HCT116 (cell line): ENCODE results near the gene C4orf17. TPM values are rescaled to one million over a fixed set of nuclear protein-coding genes. Genes with fewer than 3 reads are reported as not detected.

ENCODE experiments used
- ATAC-seq: fragments of 200-7000 bp; cut with Tn5 transposase; 2 replicates; pipeline ENCODE4 v1.9.1; 2020; ENCODE audit warnings: mild to moderate bottlenecking, moderate library complexity
- BruUV-seq: library from RNA; stranded (reverse); fragments of 400-500 nt; replicated peaks from 2 replicates; lab custom pipeline; 2021; lab: Mats Ljungman, UMichigan
- CTCF ChIA-PET: fragments of 300-600 bp; sonication (Branson Sonifier 250); formaldehyde crosslinking; loops from one replicate; lab custom pipeline; 2021; ENCODE audit warnings: antibody characterized with exemption; lab: Charles Lee
- POLR2A ChIA-PET: fragments of 300-600, 350-600 bp; sonication (Branson Sonifier 250); formaldehyde crosslinking; loops from one replicate; lab custom pipeline; 2021; ENCODE audit warnings: antibody characterized with exemption; lab: Charles Lee
- RAD21 ChIA-PET, 2 experiments: fragments of 300-600 bp; sonication (Branson Sonifier 250); formaldehyde crosslinking; loops; one replicate each; lab custom pipeline; 2023; ENCODE audit warnings: low total read pairs in 2 of 2; ENCODE audit not compliant: uncharacterized antibody in 2 of 2, unreplicated experiment in 2 of 2, low non-redundant PET in 1 of 2; lab: Charles Lee
- DNase-seq: peaks from one replicate; pipeline ENCODE4 v3.0.0-alpha.2; 2010; ENCODE audit warnings: low read depth, low spot score
- H2AFZ ChIP-seq: fragments of 200-600 bp; shearing (Covaris generic), sonication (generic); 2 replicates; pipeline ENCODE4 v1.6.1; 2017; ENCODE audit warnings: low read depth, mixed run types, mixed read lengths, antibody characterized with exemption, low read length; ENCODE audit not compliant: poor library complexity, severe bottlenecking
- H3K27ac ChIP-seq: 2 replicates; pipeline ENCODE4 v1.5.1; 2012; ENCODE audit warnings: low read depth, low read length
- H3K27me3 ChIP-seq: fragments of 200-600 bp; sonication (generic); 2 replicates; pipeline ENCODE4 v1.6.1; 2016; ENCODE audit warnings: mixed run types, low read length, mixed read lengths; ENCODE audit not compliant: insufficient read depth
- H3K36me3 ChIP-seq, 2 experiments: fragments of 200-500 bp in 1 of 2; fragments of 200-600 bp in 1 of 2; sonication (Bioruptor generic) in 1 of 2; sonication (generic) in 1 of 2; 2 replicates each; pipeline versions ENCODE4 v1.5.1 to v1.6.1; 2014 to 2016; ENCODE audit warnings: low read length in 2 of 2, inconsistent platforms in 1 of 2, mixed read lengths in 1 of 2, mixed run types in 1 of 2; ENCODE audit not compliant: insufficient read depth in 2 of 2, control insufficient read depth in 1 of 2
- H3K4me1 ChIP-seq, 2 experiments: fragments of 200-600 bp in 1 of 2; sonication (generic) in 1 of 2; 2 replicates each; pipeline versions ENCODE4 v1.5.1 to v1.6.1; 2012 to 2017; ENCODE audit warnings: low read length in 2 of 2, inconsistent platforms in 1 of 2, mild to moderate bottlenecking in 1 of 2, mixed read lengths in 1 of 2, mixed run types in 1 of 2, moderate library complexity in 1 of 2; ENCODE audit not compliant: insufficient read depth in 2 of 2, control insufficient read depth in 1 of 2
- H3K4me2 ChIP-seq: fragments of 200-600 bp; sonication (generic); 2 replicates; pipeline ENCODE4 v1.6.1; 2017; ENCODE audit warnings: mixed run types, low read length, mixed read lengths
- H3K4me3 ChIP-seq, 2 experiments: fragments of 200-600 bp in 1 of 2; sonication (generic) in 1 of 2; replicated peaks in 1 of 2; 2 replicates each; pipeline ENCODE4 v1.5.1; 2011 to 2016; ENCODE audit warnings: low read length in 2 of 2, control low read depth in 1 of 2, low read depth in 1 of 2, mild to moderate bottlenecking in 1 of 2, mixed read lengths in 1 of 2, mixed run types in 1 of 2
- H3K79me2 ChIP-seq: fragments of 200-600 bp; sonication (generic); 2 replicates; pipeline ENCODE4 v1.6.1; 2017; ENCODE audit warnings: mild to moderate bottlenecking, mixed run types, low read length, moderate library complexity, mixed read lengths; ENCODE audit not compliant: insufficient read depth
- H3K9ac ChIP-seq: fragments of 200-600 bp; sonication (generic); 2 replicates; pipeline ENCODE4 v1.6.1; 2016; ENCODE audit warnings: low read length, mixed read lengths
- H3K9me2 ChIP-seq: fragments of 200-600 bp; sonication (generic), shearing (Covaris generic); 2 replicates; pipeline ENCODE4 v1.6.1; 2017; ENCODE audit warnings: mixed run types, mild to moderate bottlenecking, moderate library complexity; ENCODE audit not compliant: insufficient read depth
- H3K9me3 ChIP-seq, 2 experiments: fragments of 200-500 bp in 1 of 2; fragments of 200-600 bp in 1 of 2; sonication (Bioruptor generic) in 1 of 2; sonication (generic) in 1 of 2; 2 replicates each; pipeline ENCODE4 v1.6.1; 2014 to 2017; ENCODE audit warnings: low read length in 2 of 2, mixed read lengths in 2 of 2, inconsistent platforms in 1 of 2, low read depth in 1 of 2, mild to moderate bottlenecking in 1 of 2, mixed run types in 1 of 2, moderate library complexity in 1 of 2; ENCODE audit not compliant: control insufficient read depth in 1 of 2, insufficient read depth in 1 of 2
- H4K20me1 ChIP-seq: fragments of 200-600 bp; sonication (generic), shearing (Covaris generic); 2 replicates; pipeline ENCODE4 v1.6.1; 2017; ENCODE audit warnings: mixed run types, mild to moderate bottlenecking, moderate library complexity; ENCODE audit not compliant: insufficient read depth
- ATF3 ChIP-seq: IDR thresholded peaks from 2 replicates; pipeline ENCODE4 v1.6.1; 2012
- CEBPB ChIP-seq: IDR thresholded peaks from 2 replicates; pipeline ENCODE4 v1.6.1; 2012; ENCODE audit warnings: low read depth
- JUND ChIP-seq: IDR thresholded peaks from 2 replicates; pipeline ENCODE4 v1.6.1; 2012
- MAX ChIP-seq: IDR thresholded peaks from 2 replicates; pipeline ENCODE4 v1.6.1; 2012
- POLR2AphosphoS5 ChIP-seq: IDR thresholded peaks from 2 replicates; pipeline ENCODE4 v1.6.1; 2011; ENCODE audit warnings: mild to moderate bottlenecking, low read depth, low read length, moderate library complexity
- REST ChIP-seq: IDR thresholded peaks from 2 replicates; pipeline ENCODE4 v1.6.1; 2012; ENCODE audit warnings: low read depth
- SIN3A ChIP-seq: IDR thresholded peaks from 2 replicates; pipeline ENCODE4 v1.6.1; 2012; ENCODE audit warnings: low read depth
- SP1 ChIP-seq: IDR thresholded peaks from 2 replicates; pipeline ENCODE4 v1.6.1; 2012; ENCODE audit warnings: low read depth
- ZNF274 ChIP-seq: fragments of 200-500 bp; sonication (Bioruptor generic); IDR thresholded peaks from 2 replicates; pipeline ENCODE4 v1.6.1; 2014; ENCODE audit warnings: mild to moderate bottlenecking, low read depth, low read length, inconsistent platforms
- intact Hi-C: fragments of 100-400 bp; cut with micrococcal nuclease; formaldehyde crosslinking; loops from 2 replicates; pipeline ENCODE4 v1.10.0; 2022
- total RNA-seq: library from RNA; stranded (reverse); gene quantifications from one replicate; pipeline ENCODE4 v1.2.1, GENCODE V29; 2021; ENCODE audit not compliant: unreplicated experiment

C4orf17 gene
- total RNA-seq, 1 experiment from 2014 or later: not detected

GRCh38 chr4:99473131-99473530 lies 37.7 kb upstream of the C4orf17 start:
- BruUV-seq: no TSS peak
- ChIA-PET CTCF (no interaction called here), RAD21 (no interaction called here), POLR2A (no interaction called here)
- TF ChIP-seq CEBPB: no peak
- TF ChIP-seq POLR2AphosphoS5: no peak
- TF ChIP-seq JUND: no peak
- no peak for TF ChIP-seq MAX
- no peak for TF ChIP-seq ZNF274
- no peak for TF ChIP-seq SIN3A
- no peak for TF ChIP-seq SP1
- no peak for TF ChIP-seq REST
- TF ChIP-seq ATF3: no peak
- Histone ChIP-seq H4K20me1 (no peaks in the 10 kb centered on the region), H3K79me2 (no peaks in the 10 kb centered on the region), H3K9ac (no peak overlapping the region), H3K4me1 (no peaks in the 10 kb centered on the region), H3K36me3 (no peaks in the 10 kb centered on the region), H3K4me3 (no peak overlapping the region), H3K4me2 (no peak overlapping the region), H2AFZ (no peak overlapping the region), H3K9me2 (no peaks in the 10 kb centered on the region), H3K9me3 (no peaks in the 10 kb centered on the region), H3K27me3 (no peaks in the 10 kb centered on the region), H3K27ac (no peak overlapping the region)
- ATAC-seq (no peak), DNase-seq (no peak)
- intact Hi-C loops: no loop called here
